CD4-positive, alpha-beta T cell (primary cell): Measurements from ENCODE around the gene CDH8. TPM values are rescaled to one million over a fixed set of nuclear protein-coding genes. Genes with fewer than 3 reads are reported as not detected.

Experiments used
- ATAC-seq: fragments of 200-7000 bp; cut with Tn5 transposase; one replicate; pipeline ENCODE4 v1.10.0; 2022; ENCODE audit warnings: mild to moderate bottlenecking; ENCODE audit not compliant: poor library complexity
- CTCF ChIA-PET: fragments of 350-600 bp; sonication (Branson Sonifier 250); formaldehyde crosslinking; loops from one replicate; lab custom pipeline; 2021; ENCODE audit warnings: antibody characterized with exemption, inconsistent platforms; lab: Charles Lee
- POLR2A ChIA-PET: fragments of 350-600 bp; sonication (Branson Sonifier 250); formaldehyde crosslinking; loops from one replicate; lab custom pipeline; 2021; ENCODE audit warnings: antibody characterized with exemption, inconsistent platforms; lab: Charles Lee
- DNase-seq, 14 experiments: peaks; one replicate each; pipeline ENCODE4 v3.0.0-alpha.2; 2013 to 2020; ENCODE audit warnings: mixed read lengths in 2 of 14
- H3K27ac ChIP-seq, 2 donors: one replicate each; pipeline versions ENCODE4 v1.5.1 to v1.7.0; 2013; ENCODE audit warnings: low read length in 2 of 2, low read depth in 1 of 2, mild to moderate bottlenecking in 1 of 2
- H3K27me3 ChIP-seq, 2 experiments: 1 replicate in 1 of 2; 2 replicates in 1 of 2; pipeline versions ENCODE4 v1.6.1 to v1.7.0; 2013; ENCODE audit warnings: low read length in 2 of 2, control low read depth in 1 of 2, mild to moderate bottlenecking in 1 of 2, moderate library complexity in 1 of 2; ENCODE audit not compliant: insufficient read depth in 2 of 2, control insufficient read depth in 1 of 2
- H3K36me3 ChIP-seq: one replicate; pipeline ENCODE4 v1.6.1; 2013; ENCODE audit warnings: low read length, control low read depth; ENCODE audit not compliant: insufficient read depth
- H3K4me1 ChIP-seq: one replicate; pipeline ENCODE4 v1.6.1; 2013; ENCODE audit warnings: low read length, control low read depth; ENCODE audit not compliant: insufficient read depth
- H3K4me3 ChIP-seq: one replicate; pipeline ENCODE4 v1.5.1; 2013; ENCODE audit warnings: mild to moderate bottlenecking, low read length, moderate library complexity
- H3K9me3 ChIP-seq, 2 experiments: 1 replicate in 1 of 2; 2 replicates in 1 of 2; pipeline versions ENCODE4 v1.6.1 to v1.7.0; 2013; ENCODE audit warnings: low read length in 2 of 2, mild to moderate bottlenecking in 2 of 2, control low read depth in 1 of 2, moderate library complexity in 1 of 2; ENCODE audit not compliant: control insufficient read depth in 1 of 2, insufficient read depth in 1 of 2
- H3K27ac Mint-ChIP-seq: one replicate; pipeline ENCODE4 v1.8.0; 2020; ENCODE audit warnings: mixed read lengths
- H3K27me3 Mint-ChIP-seq: one replicate; pipeline ENCODE4 v1.8.0; 2021; ENCODE audit warnings: mixed read lengths
- H3K36me3 Mint-ChIP-seq: one replicate; pipeline ENCODE4 v1.8.0; 2021; ENCODE audit warnings: low read depth, mixed read lengths
- H3K4me1 Mint-ChIP-seq: one replicate; pipeline ENCODE4 v1.8.0; 2021; ENCODE audit warnings: low read depth, mixed read lengths
- H3K4me3 Mint-ChIP-seq: one replicate; pipeline ENCODE4 v1.8.0; 2020; ENCODE audit warnings: mild to moderate bottlenecking, mixed read lengths
- H3K9me3 Mint-ChIP-seq: one replicate; pipeline ENCODE4 v1.8.0; 2020; ENCODE audit warnings: mixed read lengths
- CTCF ChIP-seq: fragments of 200-600 bp; IDR thresholded peaks from one replicate; pipeline ENCODE4 v1.8.0; 2022; ENCODE audit warnings: antibody characterized with exemption, mild to moderate bottlenecking
- intact Hi-C, 2 experiments: fragments of 100-400 bp; cut with DNase I in 1 of 2; cut with micrococcal nuclease in 1 of 2; formaldehyde crosslinking; loops; one replicate each; pipeline versions ENCODE4 v1.15.1 to v1.9.0; 2023 to 2025; cut with DNase I, micrococcal nuclease
- total RNA-seq, 174 experiments: library from RNA in 2 of 174; stranded (reverse) in 2 of 174; gene quantifications; one replicate each; pipeline ENCODE4 v1.2.3 and lab custom pipeline; 2021 to 2026

Gene CDH8
- total RNA-seq, 2 experiments from 2014 or later = not detected

- no peak for ATAC-seq
- no peak for DNase-seq
- Histone ChIP-seq H3K27me3 (no peaks in the 10 kb centered on the region), H3K4me3 (no peak overlapping the region), H3K4me1 (no peaks in the 10 kb centered on the region), H3K27ac (no peak overlapping the region), H3K36me3 (no peaks in the 10 kb centered on the region), H3K9me3 (no peaks in the 10 kb centered on the region)
- CTCF ChIA-PET = no interaction called here
- Mint-ChIP-seq H3K4me1 (no peaks in the 10 kb centered on the region), H3K36me3 (no peaks in the 10 kb centered on the region), H3K27ac (no peak overlapping the region), H3K27me3 (no peaks in the 10 kb centered on the region), H3K9me3 (peaks cover 17% of the 10 kb centered on the region), H3K4me3 (no peak overlapping the region)
- TF ChIP-seq CTCF = no peak
- POLR2A ChIA-PET = no interaction called here
- intact Hi-C loops = no loop called here
Observed at GRCh38 chr16:61678182-61678581, 358.1 kb downstream of the CDH8 start.

GRCh38 chr16:61677776-61678175 lies 358.5 kb downstream of the CDH8 start:
- H3K27me3 Mint-ChIP-seq = no peaks in the 10 kb centered on the region
- H3K36me3 Mint-ChIP-seq = no peaks in the 10 kb centered on the region
- H3K4me1 Mint-ChIP-seq = no peaks in the 10 kb centered on the region
- H3K27ac Mint-ChIP-seq = no peak overlapping the region
- CTCF ChIA-PET = no interaction called here
- H3K9me3 Mint-ChIP-seq = peaks cover 17% of the 10 kb centered on the region
- Histone ChIP-seq H3K36me3 (no peaks in the 10 kb centered on the region), H3K27ac (no peak overlapping the region), H3K9me3 (no peaks in the 10 kb centered on the region), H3K27me3 (no peaks in the 10 kb centered on the region), H3K4me3 (no peak overlapping the region), H3K4me1 (no peaks in the 10 kb centered on the region)
- intact Hi-C loops = no loop called here
- no peak for TF ChIP-seq CTCF
- POLR2A ChIA-PET = no interaction called here
- DNase-seq = no peak
- no peak overlapping the region for H3K4me3 Mint-ChIP-seq
- ATAC-seq = no peak

- ChIA-PET CTCF (no interaction called here), POLR2A (no interaction called here)
- no peak overlapping the region for H3K27ac Mint-ChIP-seq
- H3K36me3 ChIP-seq = no peaks in the 10 kb centered on the region
- no peak for TF ChIP-seq CTCF
- H3K27ac ChIP-seq = no peak overlapping the region
- no peaks in the 10 kb centered on the region for H3K36me3 Mint-ChIP-seq
- no peak for ATAC-seq
- no peaks in the 10 kb centered on the region for H3K27me3 Mint-ChIP-seq
- H3K4me3 Mint-ChIP-seq = no peak overlapping the region
- no peaks in the 10 kb centered on the region for H3K4me1 Mint-ChIP-seq
- H3K27me3 ChIP-seq = no peaks in the 10 kb centered on the region
- DNase-seq = no peak
- H3K4me1 ChIP-seq = no peaks in the 10 kb centered on the region
- peaks cover 17% of the 10 kb centered on the region for H3K9me3 Mint-ChIP-seq
- no peaks in the 10 kb centered on the region for H3K9me3 ChIP-seq
- H3K4me3 ChIP-seq = no peak overlapping the region
- intact Hi-C loops = no loop called here
Observed at GRCh38 chr16:61676740-61677139, 359.5 kb downstream of the CDH8 start.
